CD4-positive, alpha-beta T cell treated with Interleukin-17A for 4 hours (primary cell): ENCODE measurements around the gene CFAP45.
A peak's percentile ranks its signal among the peaks of the same experiment; 100 is the strongest.

Experiments
- DNase-seq: peaks from one replicate; pipeline ENCODE4 v3.0.0-alpha.2; 2020; ENCODE audit warnings: mixed read lengths

CFAP45 gene

GRCh38 chr1:159845751-159846629 lies 54.0 kb downstream of the CFAP45 start:
- DNase-seq: no peak

DNA sequence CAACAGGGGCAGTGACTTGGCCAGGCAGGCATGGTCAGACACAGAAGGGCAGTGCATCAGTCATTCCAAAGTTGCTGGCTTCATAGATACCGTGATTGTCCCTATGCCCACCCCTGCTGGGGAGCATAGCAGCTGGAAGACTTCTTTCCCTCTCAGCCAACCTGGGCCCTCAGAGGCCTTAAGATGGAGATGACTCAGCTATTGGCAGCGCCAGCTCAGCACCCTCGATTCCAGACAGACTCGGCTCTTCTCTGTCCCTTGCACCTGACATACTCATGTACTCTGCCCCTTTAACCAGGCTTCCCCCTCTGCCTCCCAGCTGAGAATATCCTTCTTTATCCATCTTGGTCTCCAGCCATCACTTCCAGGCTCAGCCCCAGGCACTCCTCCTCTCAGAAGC lies 56.5 kb downstream of the CFAP45 start:
- DNase-seq: no peak

GRCh38 chr1:159841749-159842148 lies 58.2 kb downstream of the CFAP45 start:
- no peak for DNase-seq

GRCh38 chr1:159839116-159839849 lies 60.7 kb downstream of the CFAP45 start:
- DNase-seq: no peak

- DNase-seq: no peak
Measured at GRCh38 chr1:159838715-159839114, 61.2 kb downstream of the CFAP45 start.

DNA sequence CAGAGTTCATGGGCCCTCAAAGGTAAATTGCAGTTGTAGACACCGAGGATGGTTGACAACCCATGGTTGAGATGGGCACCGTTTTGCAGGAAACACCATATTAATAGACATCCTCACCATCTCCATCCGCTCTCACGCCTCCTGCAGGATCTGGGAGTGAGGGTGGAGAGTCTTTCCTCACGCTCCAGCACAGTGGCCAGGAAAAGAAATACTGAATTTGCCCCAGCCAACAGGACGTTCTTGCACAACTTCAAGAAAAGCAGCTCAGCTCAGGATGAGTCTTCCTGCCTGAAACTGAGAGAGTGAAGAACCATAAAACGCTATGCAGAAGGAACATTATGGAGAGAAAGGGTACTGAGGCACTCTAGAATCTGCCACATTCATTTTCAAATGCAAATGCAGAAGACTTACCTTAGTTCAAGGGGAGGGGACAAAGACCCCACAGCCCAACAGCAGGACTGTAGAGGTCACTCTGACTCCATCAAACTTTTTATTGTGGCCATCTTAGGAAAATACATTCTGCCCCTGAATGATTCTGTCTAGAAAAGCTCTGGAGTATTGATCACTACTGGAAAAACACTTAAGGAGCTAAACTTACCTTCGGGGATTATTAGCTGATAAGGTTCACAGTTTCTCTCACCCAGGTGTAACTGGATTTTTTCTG lies 64.0 kb downstream of the CFAP45 start:
- no peak for DNase-seq

- no peak for DNase-seq
Measured at GRCh38 chr1:159835356-159835755, 64.6 kb downstream of the CFAP45 start.

DNA sequence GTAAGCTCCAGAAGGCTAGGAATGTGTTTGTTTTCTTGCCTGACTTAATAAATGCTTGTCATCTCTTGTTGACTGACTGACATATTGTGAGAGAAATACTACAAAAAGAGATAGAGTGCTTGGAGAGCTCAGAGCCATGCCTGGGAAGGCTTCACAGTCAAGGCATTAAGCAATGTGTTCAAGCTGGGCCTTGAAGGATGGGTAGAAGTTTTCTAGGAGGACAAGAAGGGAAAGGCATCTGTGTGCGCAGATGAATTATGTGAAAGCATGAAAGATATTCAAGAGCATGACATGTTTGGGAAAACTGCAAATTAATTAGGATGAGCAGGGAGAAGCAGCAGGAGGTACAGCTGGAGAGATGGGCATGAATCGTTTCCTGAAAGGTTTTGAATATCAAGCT lies 67.7 kb downstream of the CFAP45 start:
- no peak for DNase-seq

DNA sequence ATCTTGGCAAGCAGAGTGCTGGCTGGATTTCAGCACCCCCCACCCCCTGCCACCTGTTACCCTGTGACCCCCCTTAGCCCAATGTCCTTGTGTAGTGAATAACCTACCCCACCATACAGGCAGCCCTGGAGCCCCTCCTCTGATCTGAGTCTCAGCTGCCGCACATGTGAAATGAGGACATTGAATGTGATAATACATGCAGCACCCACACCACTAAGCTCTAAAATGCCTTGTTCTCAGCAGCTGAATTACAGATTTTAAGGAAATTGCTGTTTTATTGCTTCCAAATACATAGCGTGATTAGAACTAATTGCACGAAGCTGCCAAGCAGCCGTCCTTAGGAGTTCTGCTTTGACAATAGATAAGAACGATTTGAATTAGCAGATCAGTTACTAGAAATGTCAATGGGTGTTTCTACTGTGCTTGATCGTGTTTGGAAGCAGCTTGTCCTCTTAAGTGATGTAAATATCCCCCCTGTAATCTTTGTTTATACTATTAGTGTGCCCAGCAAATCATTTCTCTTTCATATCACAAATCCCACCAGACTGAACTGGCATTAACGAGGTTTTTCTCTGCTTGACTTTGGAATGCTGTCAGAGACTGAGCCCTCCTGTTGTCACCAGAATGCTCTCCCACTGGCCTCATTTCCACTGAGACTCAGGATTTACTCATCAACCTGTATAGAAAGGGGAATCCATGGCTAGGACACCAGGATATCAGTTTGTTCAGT lies 68.4 kb downstream of the CFAP45 start:
- DNase-seq: no peak

GRCh38 chr1:159830722-159831121 lies 69.2 kb downstream of the CFAP45 start:
- no peak for DNase-seq

DNA sequence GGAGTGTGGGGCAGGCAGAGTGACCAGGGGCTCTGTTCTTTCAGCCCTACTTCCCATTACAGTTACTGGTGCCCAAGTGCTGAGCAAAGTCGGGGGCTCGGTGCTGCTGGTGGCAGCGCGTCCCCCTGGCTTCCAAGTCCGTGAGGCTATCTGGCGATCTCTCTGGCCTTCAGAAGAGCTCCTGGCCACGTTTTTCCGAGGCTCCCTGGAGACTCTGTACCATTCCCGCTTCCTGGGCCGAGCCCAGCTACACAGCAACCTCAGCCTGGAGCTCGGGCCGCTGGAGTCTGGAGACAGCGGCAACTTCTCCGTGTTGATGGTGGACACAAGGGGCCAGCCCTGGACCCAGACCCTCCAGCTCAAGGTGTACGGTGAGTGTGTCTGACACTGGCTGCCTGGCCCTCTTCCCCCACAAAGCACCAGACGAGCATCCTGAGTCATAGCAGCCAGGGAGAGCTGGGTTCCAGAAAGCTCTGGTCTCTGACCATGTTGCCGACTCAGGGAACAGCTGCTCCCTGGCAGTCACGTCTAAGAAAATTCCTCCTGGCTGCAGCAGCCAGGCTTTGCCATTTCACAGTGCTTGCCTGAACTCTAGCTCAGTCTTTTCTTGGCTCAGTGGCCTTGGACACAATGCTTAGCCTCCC lies 70.0 kb downstream of the CFAP45 start:
- DNase-seq: no peak

DNA sequence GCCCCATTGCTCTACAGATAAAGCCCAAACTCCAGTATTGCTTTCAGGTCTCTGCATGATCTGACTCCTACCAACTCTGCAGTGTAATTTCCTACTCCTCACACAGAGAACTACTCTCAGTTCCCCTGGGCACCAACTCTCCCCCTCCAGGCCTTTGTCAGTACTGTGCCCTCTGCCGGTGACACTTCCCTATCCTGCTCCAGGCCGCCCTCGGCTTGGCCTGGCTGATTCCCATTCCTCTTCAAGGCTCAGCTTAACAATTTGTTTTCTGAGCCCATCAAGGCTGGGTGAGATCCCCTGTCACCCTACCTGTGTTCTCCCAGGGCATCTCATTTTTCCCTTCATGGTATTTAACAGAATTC lies 70.7 kb downstream of the CFAP45 start:
- DNase-seq: no peak

- no peak for DNase-seq
Measured at GRCh38 chr1:159828581-159829272, 71.2 kb downstream of the CFAP45 start.

- DNase-seq: no peak
Measured at GRCh38 chr1:159828176-159828575, 71.8 kb downstream of the CFAP45 start.

GRCh38 chr1:159827549-159827948 lies 72.4 kb downstream of the CFAP45 start:
- no peak for DNase-seq

DNA sequence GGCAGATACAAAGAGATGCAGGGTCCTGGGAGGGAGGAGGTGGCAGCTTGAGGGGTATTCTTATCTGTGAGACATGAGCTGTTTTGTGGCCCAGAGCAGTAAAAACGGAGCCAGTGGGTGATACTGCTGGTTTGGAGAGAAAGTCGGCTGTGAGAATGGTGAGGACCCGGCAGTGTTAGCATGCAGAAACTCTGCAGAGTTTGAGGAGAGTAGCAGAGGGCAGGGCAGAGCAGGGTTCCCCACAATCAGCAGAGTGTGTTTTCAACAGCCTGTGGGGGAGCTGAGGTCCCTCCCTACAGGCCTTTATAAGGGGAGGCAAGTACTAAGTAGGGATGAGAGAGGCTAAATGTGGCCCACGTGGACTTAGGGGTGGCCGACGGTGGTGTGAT lies 72.9 kb downstream of the CFAP45 start:
- no peak for DNase-seq

DNA sequence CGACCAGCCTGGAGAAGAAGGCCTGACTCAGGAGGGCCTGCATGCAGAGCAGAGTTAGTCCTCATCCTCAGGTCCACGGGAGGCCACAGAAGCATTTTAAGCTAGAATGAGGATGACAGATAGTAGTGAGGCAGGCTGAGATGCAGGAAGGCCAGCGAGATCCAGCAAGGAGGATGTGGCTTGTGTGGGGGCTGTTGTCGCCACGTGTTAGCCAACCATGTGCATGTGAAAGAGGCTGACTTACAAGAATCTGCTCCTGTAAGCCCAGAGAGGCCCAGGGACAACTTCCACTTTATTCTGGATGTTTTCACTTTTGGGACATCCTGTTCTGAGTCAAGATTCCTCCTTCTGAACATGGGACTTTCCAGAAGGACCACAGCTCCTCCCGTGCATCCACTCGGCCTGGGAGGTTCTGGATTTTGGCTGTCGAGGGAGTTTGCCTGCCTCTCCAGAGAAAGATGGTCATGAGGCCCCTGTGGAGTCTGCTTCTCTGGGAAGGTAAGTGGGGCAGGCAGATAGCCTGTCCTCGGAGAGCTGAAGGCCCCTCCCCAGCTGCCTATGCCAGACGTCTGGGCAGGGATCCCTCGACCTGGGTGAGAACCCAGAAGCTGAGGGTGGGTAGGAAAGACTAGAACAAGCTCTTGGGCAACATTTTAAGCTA lies 73.4 kb downstream of the CFAP45 start, which contains the start of gene SLAMF8:
Gene SLAMF8 (plus strand): TSS at position 433 of the 661 bp plus-strand sequence. CDS start 26 bp downstream, at position 459.
- DNase-seq: peak; percentile 39

GRCh38 chr1:159825564-159825963 lies 74.4 kb downstream of the CFAP45 start:
- no peak for DNase-seq

GRCh38 chr1:159823406-159823805 lies 76.6 kb downstream of the CFAP45 start:
- no peak for DNase-seq
